ENCODE results near the gene PLEKHN1.
A peak's percentile ranks its signal among the peaks of the same experiment; 100 is the strongest.
"Not testable (repeated sequence)": the region's sequence is repeated elsewhere in the genome, so short reads cannot be mapped to it uniquely, and the experiment has no call there.

The PLEKHN1 gene

GRCh38 chr1:975365-975764, 9.1 kb downstream of the PLEKHN1 start:
- no peaks in the 10 kb centered on the region for H3K27me3 ChIP-seq (ENCODE audit: low read length)
- no peak overlapping the region for H3K27ac ChIP-seq (ENCODE audit: low read depth, low read length)
- no peaks in the 10 kb centered on the region for H3K9me2 ChIP-seq (replicated peaks; ENCODE audit: insufficient read depth, low read length)
- H4K20me1 ChIP-seq (ENCODE audit: low read depth, low read length): no peaks in the 10 kb centered on the region
- no peak overlapping the region for H2AFZ ChIP-seq (ENCODE audit: low read depth, low read length, severe bottlenecking)
- no peaks in the 10 kb centered on the region for H3K9me3 ChIP-seq (ENCODE audit: insufficient read depth, low read length)
- no peaks in the 10 kb centered on the region for H3F3A ChIP-seq (ENCODE audit: insufficient read depth)
- H3K79me2 ChIP-seq (ENCODE audit: insufficient read depth, low read length): no peaks in the 10 kb centered on the region
- H3K4me3 ChIP-seq (ENCODE audit: insufficient read depth, low read length, poor library complexity, severe bottlenecking): no peak overlapping the region
- no peak overlapping the region for H3K4me2 ChIP-seq (ENCODE audit: low read depth, low read length, poor library complexity, severe bottlenecking)
- H3K9ac ChIP-seq (ENCODE audit: low read length): no peak overlapping the region
- no peak for TF ChIP-seq CTCF (IDR thresholded peaks at IDR 0.05; ENCODE audit: insufficient read depth, low read length, poor library complexity, severe bottlenecking)
- TF ChIP-seq EZH2phosphoT487 (conservative IDR thresholded peaks at IDR 0.05; ENCODE audit: low read length): no peak
- H3K36me3 ChIP-seq (ENCODE audit: low read length): no peaks in the 10 kb centered on the region

GRCh38 chr1:975896-976683, 9.8 kb downstream of the PLEKHN1 start:
- no peak overlapping the region for H3K27ac ChIP-seq (ENCODE audit: low read depth, low read length)
- no peaks in the 10 kb centered on the region for H3K9me3 ChIP-seq (ENCODE audit: insufficient read depth, low read length)
- H3K4me3 ChIP-seq (ENCODE audit: insufficient read depth, low read length, poor library complexity, severe bottlenecking): no peak overlapping the region
- TF ChIP-seq CTCF (IDR thresholded peaks at IDR 0.05; ENCODE audit: insufficient read depth, low read length, poor library complexity, severe bottlenecking) (peak; percentile 36), EZH2phosphoT487 (conservative IDR thresholded peaks at IDR 0.05; ENCODE audit: low read length) (no peak)
- H3K27me3 ChIP-seq (ENCODE audit: low read length): no peaks in the 10 kb centered on the region
- H2AFZ ChIP-seq (ENCODE audit: low read depth, low read length, severe bottlenecking): no peak overlapping the region
- no peaks in the 10 kb centered on the region for H3K79me2 ChIP-seq (ENCODE audit: insufficient read depth, low read length)
- no peak overlapping the region for H3K9ac ChIP-seq (ENCODE audit: low read length)
- H4K20me1 ChIP-seq (ENCODE audit: low read depth, low read length): no peaks in the 10 kb centered on the region
- H3K9me2 ChIP-seq (replicated peaks; ENCODE audit: insufficient read depth, low read length): no peaks in the 10 kb centered on the region
- H3F3A ChIP-seq (ENCODE audit: insufficient read depth): no peaks in the 10 kb centered on the region
- peak overlapping the region; percentile 17 for H3K4me2 ChIP-seq (ENCODE audit: low read depth, low read length, poor library complexity, severe bottlenecking)
- H3K36me3 ChIP-seq (ENCODE audit: low read length): no peaks in the 10 kb centered on the region

GRCh38 chr1:976791-977190, 10.5 kb downstream of the PLEKHN1 start:
- H4K20me1 ChIP-seq (ENCODE audit: low read depth, low read length); H3K9me2 ChIP-seq (replicated peaks; ENCODE audit: insufficient read depth, low read length); H3K4me2 ChIP-seq (ENCODE audit: low read depth, low read length, poor library complexity, severe bottlenecking); H3F3A ChIP-seq (ENCODE audit: insufficient read depth); H3K27ac ChIP-seq (ENCODE audit: low read depth, low read length); H3K9ac ChIP-seq (ENCODE audit: low read length); H3K79me2 ChIP-seq (ENCODE audit: insufficient read depth, low read length); H3K4me3 ChIP-seq (ENCODE audit: insufficient read depth, low read length, poor library complexity, severe bottlenecking); H2AFZ ChIP-seq (ENCODE audit: low read depth, low read length, severe bottlenecking); H3K9me3 ChIP-seq (ENCODE audit: insufficient read depth, low read length); H3K27me3 ChIP-seq (ENCODE audit: low read length); H3K36me3 ChIP-seq (ENCODE audit: low read length): not testable (repeated sequence)

GRCh38 chr1:978069-978834, 12.0 kb downstream of the PLEKHN1 start:
- Histone ChIP-seq H3K27ac (ENCODE audit: low read depth, low read length) (no peak overlapping the region), H3K9me3 (ENCODE audit: insufficient read depth, low read length) (no peaks in the 10 kb centered on the region), H3K4me2 (ENCODE audit: low read depth, low read length, poor library complexity, severe bottlenecking) (no peak overlapping the region), H2AFZ (ENCODE audit: low read depth, low read length, severe bottlenecking) (no peak overlapping the region), H3K27me3 (ENCODE audit: low read length) (no peaks in the 10 kb centered on the region), H3K9me2 (replicated peaks; ENCODE audit: insufficient read depth, low read length) (no peaks in the 10 kb centered on the region), H3F3A (ENCODE audit: insufficient read depth) (no peaks in the 10 kb centered on the region), H3K79me2 (ENCODE audit: insufficient read depth, low read length) (no peaks in the 10 kb centered on the region), H3K4me3 (ENCODE audit: insufficient read depth, low read length, poor library complexity, severe bottlenecking) (no peak overlapping the region), H3K36me3 (ENCODE audit: low read length) (no peaks in the 10 kb centered on the region), H3K9ac (ENCODE audit: low read length) (no peak overlapping the region), H4K20me1 (ENCODE audit: low read depth, low read length) (no peaks in the 10 kb centered on the region)
- TF ChIP-seq EZH2phosphoT487 (conservative IDR thresholded peaks at IDR 0.05; ENCODE audit: low read length) (no peak), CTCF (IDR thresholded peaks at IDR 0.05; ENCODE audit: insufficient read depth, low read length, poor library complexity, severe bottlenecking) (no peak)

Data from SU-DHL-6 (cell line).